GM12892 (cell line): ENCODE measurements around the gene ERFE.

Source experiments
- POLR2A ChIP-seq: IDR thresholded peaks from 2 replicates; pipeline ENCODE4 v1.6.1; 2011; ENCODE audit warnings: low read depth, low read length, control low read depth
- TAF1 ChIP-seq: IDR thresholded peaks from 2 replicates; pipeline ENCODE4 v1.6.1; 2011; ENCODE audit warnings: low read depth, mild to moderate bottlenecking, control low read depth, low read length, borderline replicate concordance

DNA sequence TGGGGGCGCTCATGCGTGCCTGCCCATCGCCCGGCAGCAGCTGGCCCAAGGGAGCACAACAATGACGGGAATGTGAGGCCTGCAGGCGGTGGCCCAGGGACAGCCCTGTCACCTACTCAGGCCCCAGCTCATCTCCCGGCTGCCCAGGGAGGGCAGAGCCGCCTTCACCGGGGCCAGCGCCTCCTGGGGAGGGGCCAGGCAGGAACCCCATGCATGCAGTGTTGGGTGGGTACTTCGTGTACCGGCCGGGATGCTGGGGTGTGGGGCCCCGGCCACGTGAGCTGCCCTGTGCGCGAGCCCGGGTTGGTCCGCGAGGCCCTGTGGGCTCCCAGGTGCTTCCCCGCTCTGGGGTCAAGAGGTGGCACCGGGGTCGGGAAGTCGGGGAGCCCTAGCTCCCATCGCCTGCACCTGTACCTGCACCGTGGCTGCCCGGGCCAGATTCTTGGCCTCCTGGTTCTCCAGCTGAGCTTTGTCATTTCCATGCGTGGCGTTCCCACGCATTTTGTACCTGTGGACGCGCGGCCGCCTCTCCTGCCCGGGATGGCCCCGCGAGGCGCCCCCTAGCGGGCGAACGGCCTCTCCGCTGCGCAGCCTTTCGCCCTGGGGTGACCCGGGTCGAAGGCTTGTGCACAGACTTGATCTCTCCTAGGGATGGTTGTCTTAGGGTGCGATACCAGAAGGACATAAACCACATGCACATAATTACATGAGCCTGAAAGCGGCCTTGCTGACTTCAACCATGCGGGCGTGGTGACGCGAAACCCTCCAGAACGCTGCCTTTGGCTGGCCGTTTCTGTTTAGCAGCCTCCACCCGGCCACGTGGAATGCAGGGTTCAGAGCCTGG, 19.4 kb upstream of the ERFE start:
- TF ChIP-seq POLR2A (no peak), TAF1 (no peak)
